Measurements from ENCODE around the gene C16orf87.
A peak's percentile ranks its signal among the peaks of the same experiment; 100 is the strongest.

Gene C16orf87

GRCh38 chr16:46854846-46855245 is 23.9 kb upstream of the C16orf87 start:
- Histone ChIP-seq H3K14ac (ENCODE audit: low read length in 2 of 2) (no peak overlapping the region), H3K36me3 (ENCODE audit: control insufficient read depth in 1 of 2, insufficient read depth in 2 of 2, low read depth in 1 of 2, low read length in 2 of 2) (no peaks in the 10 kb centered on the region), H3K27me3 (ENCODE audit: control insufficient read depth in 1 of 2, insufficient read depth in 1 of 2, low read length in 2 of 2) (no peaks in the 10 kb centered on the region), H3K79me1 (replicated peaks; ENCODE audit: low read length, poor library complexity, severe bottlenecking) (no peaks in the 10 kb centered on the region), H3K9me3 (ENCODE audit: control insufficient read depth, low read length) (no peaks in the 10 kb centered on the region), H2BK120ac (ENCODE audit: low read depth, low read length) (no peak overlapping the region), H2AFZ (ENCODE audit: low read depth, low read length) (no peak overlapping the region), H3K4me1 (ENCODE audit: control insufficient read depth, insufficient read depth, low read depth, low read length) (no peaks in the 10 kb centered on the region), H2AK5ac (ENCODE audit: low read length, severe bottlenecking) (no peak overlapping the region), H2BK12ac (ENCODE audit: low read length in 2 of 2) (no peak overlapping the region), H3K23ac (ENCODE audit: low read length in 2 of 2) (no peak overlapping the region), H4K8ac (ENCODE audit: low read length) (no peak overlapping the region), H4K91ac (ENCODE audit: low read length) (no peak overlapping the region), H3K4ac (ENCODE audit: low read depth in 1 of 2, low read length in 2 of 2) (no peak overlapping the region), H2BK15ac (ENCODE audit: low read depth, poor library complexity, severe bottlenecking) (no peak overlapping the region), H3K9ac (ENCODE audit: low read length) (no peak overlapping the region), H3K27ac (ENCODE audit: low read length, poor library complexity, severe bottlenecking) (no peak overlapping the region), H3K18ac (ENCODE audit: low read depth in 1 of 2, low read length in 2 of 2) (no peak overlapping the region), H3K4me2 (ENCODE audit: low read length, poor library complexity, severe bottlenecking) (no peak overlapping the region), H2BK5ac (ENCODE audit: low read depth, low read length, poor library complexity, severe bottlenecking) (no peak overlapping the region), H3K4me3 (ENCODE audit: insufficient read depth in 1 of 2, low read depth in 1 of 2, low read length in 2 of 2) (no peak overlapping the region)
- 72% methylated on average over 2 of the region's 2 CpGs for WGBS
- no peak for DNase-seq

- Histone ChIP-seq H3K27me3 (ENCODE audit: control insufficient read depth in 1 of 2, insufficient read depth in 1 of 2, low read length in 2 of 2) (peaks cover 0 to 4% of the 10 kb centered on the region in 2 experiments), H3K4ac (ENCODE audit: low read depth in 1 of 2, low read length in 2 of 2) (no peak overlapping the region), H2AK5ac (ENCODE audit: low read length, severe bottlenecking) (no peak overlapping the region), H3K4me3 (ENCODE audit: insufficient read depth in 1 of 2, low read depth in 1 of 2, low read length in 2 of 2) (no peak overlapping the region), H2AFZ (ENCODE audit: low read depth, low read length) (no peak overlapping the region), H2BK120ac (ENCODE audit: low read depth, low read length) (no peak overlapping the region), H2BK5ac (ENCODE audit: low read depth, low read length, poor library complexity, severe bottlenecking) (no peak overlapping the region), H3K9me3 (ENCODE audit: control insufficient read depth, low read length) (no peaks in the 10 kb centered on the region), H4K8ac (ENCODE audit: low read length) (no peak overlapping the region), H3K9ac (ENCODE audit: low read length) (no peak overlapping the region), H3K18ac (ENCODE audit: low read depth in 1 of 2, low read length in 2 of 2) (no peak overlapping the region), H2BK15ac (ENCODE audit: low read depth, poor library complexity, severe bottlenecking) (no peak overlapping the region), H3K36me3 (ENCODE audit: control insufficient read depth in 1 of 2, insufficient read depth in 2 of 2, low read depth in 1 of 2, low read length in 2 of 2) (no peaks in the 10 kb centered on the region), H4K91ac (ENCODE audit: low read length) (no peak overlapping the region), H3K79me1 (replicated peaks; ENCODE audit: low read length, poor library complexity, severe bottlenecking) (no peaks in the 10 kb centered on the region), H3K4me2 (ENCODE audit: low read length, poor library complexity, severe bottlenecking) (no peak overlapping the region), H3K4me1 (ENCODE audit: control insufficient read depth, insufficient read depth, low read depth, low read length) (peaks cover 2% of the 10 kb centered on the region), H3K23ac (ENCODE audit: low read length in 2 of 2) (no peak overlapping the region), H2BK12ac (ENCODE audit: low read length in 2 of 2) (no peak overlapping the region), H3K14ac (ENCODE audit: low read length in 2 of 2) (no peak overlapping the region), H3K27ac (ENCODE audit: low read length, poor library complexity, severe bottlenecking) (no peak overlapping the region)
- WGBS = 21% methylated on average over 5 of the region's 5 CpGs
- DNase-seq = peak; percentile 69
Measured at GRCh38 chr16:46853713-46854443, 22.9 kb upstream of the C16orf87 start.

- no peak overlapping the region for H3K27ac ChIP-seq (ENCODE audit: low read length, poor library complexity, severe bottlenecking)
- H2BK15ac ChIP-seq (ENCODE audit: low read depth, poor library complexity, severe bottlenecking) = no peak overlapping the region
- H3K4me3 ChIP-seq (ENCODE audit: insufficient read depth in 1 of 2, low read depth in 1 of 2, low read length in 2 of 2) = no peak overlapping the region
- no peak overlapping the region for H3K4me2 ChIP-seq (ENCODE audit: low read length, poor library complexity, severe bottlenecking)
- H3K79me1 ChIP-seq (replicated peaks; ENCODE audit: low read length, poor library complexity, severe bottlenecking) = no peaks in the 10 kb centered on the region
- DNase-seq = no peak
- peaks cover 0 to 4% of the 10 kb centered on the region in 2 experiments for H3K27me3 ChIP-seq (ENCODE audit: control insufficient read depth in 1 of 2, insufficient read depth in 1 of 2, low read length in 2 of 2)
- H2BK120ac ChIP-seq (ENCODE audit: low read depth, low read length) = no peak overlapping the region
- 69% methylated on average over 3 of the region's 3 CpGs for WGBS
- no peak overlapping the region for H2BK5ac ChIP-seq (ENCODE audit: low read depth, low read length, poor library complexity, severe bottlenecking)
- no peak overlapping the region for H3K14ac ChIP-seq (ENCODE audit: low read length in 2 of 2)
- no peak overlapping the region for H3K9ac ChIP-seq (ENCODE audit: low read length)
- H3K23ac ChIP-seq (ENCODE audit: low read length in 2 of 2) = no peak overlapping the region
- no peak overlapping the region for H3K4ac ChIP-seq (ENCODE audit: low read depth in 1 of 2, low read length in 2 of 2)
- H2BK12ac ChIP-seq (ENCODE audit: low read length in 2 of 2) = no peak overlapping the region
- H2AFZ ChIP-seq (ENCODE audit: low read depth, low read length) = no peak overlapping the region
- no peak overlapping the region for H4K8ac ChIP-seq (ENCODE audit: low read length)
- no peak overlapping the region for H4K91ac ChIP-seq (ENCODE audit: low read length)
- H3K18ac ChIP-seq (ENCODE audit: low read depth in 1 of 2, low read length in 2 of 2) = no peak overlapping the region
- no peak overlapping the region for H2AK5ac ChIP-seq (ENCODE audit: low read length, severe bottlenecking)
- H3K4me1 ChIP-seq (ENCODE audit: control insufficient read depth, insufficient read depth, low read depth, low read length) = peaks cover 2% of the 10 kb centered on the region
- H3K36me3 ChIP-seq (ENCODE audit: control insufficient read depth in 1 of 2, insufficient read depth in 2 of 2, low read depth in 1 of 2, low read length in 2 of 2) = no peaks in the 10 kb centered on the region
- no peaks in the 10 kb centered on the region for H3K9me3 ChIP-seq (ENCODE audit: control insufficient read depth, low read length)
Measured at GRCh38 chr16:46852130-46852529, 21.1 kb upstream of the C16orf87 start.

GRCh38 chr16:46850619-46851555 is 19.9 kb upstream of the C16orf87 start:
- Histone ChIP-seq H3K23ac (ENCODE audit: low read length in 2 of 2) (no peak overlapping the region), H3K36me3 (ENCODE audit: control insufficient read depth in 1 of 2, insufficient read depth in 2 of 2, low read depth in 1 of 2, low read length in 2 of 2) (no peaks in the 10 kb centered on the region), H2BK5ac (ENCODE audit: low read depth, low read length, poor library complexity, severe bottlenecking) (no peak overlapping the region), H4K91ac (ENCODE audit: low read length) (no peak overlapping the region), H3K18ac (ENCODE audit: low read depth in 1 of 2, low read length in 2 of 2) (no peak overlapping the region), H3K4me3 (ENCODE audit: insufficient read depth in 1 of 2, low read depth in 1 of 2, low read length in 2 of 2) (no peak overlapping the region), H2BK120ac (ENCODE audit: low read depth, low read length) (no peak overlapping the region), H4K8ac (ENCODE audit: low read length) (no peak overlapping the region), H3K4ac (ENCODE audit: low read depth in 1 of 2, low read length in 2 of 2) (no peak overlapping the region), H2BK15ac (ENCODE audit: low read depth, poor library complexity, severe bottlenecking) (no peak overlapping the region), H3K27ac (ENCODE audit: low read length, poor library complexity, severe bottlenecking) (no peak overlapping the region), H3K27me3 (ENCODE audit: control insufficient read depth in 1 of 2, insufficient read depth in 1 of 2, low read length in 2 of 2) (peaks cover 0 to 4% of the 10 kb centered on the region in 2 experiments), H2AFZ (ENCODE audit: low read depth, low read length) (no peak overlapping the region), H3K4me1 (ENCODE audit: control insufficient read depth, insufficient read depth, low read depth, low read length) (peaks cover 2% of the 10 kb centered on the region), H2AK5ac (ENCODE audit: low read length, severe bottlenecking) (no peak overlapping the region), H3K14ac (ENCODE audit: low read length in 2 of 2) (no peak overlapping the region), H2BK12ac (ENCODE audit: low read length in 2 of 2) (no peak overlapping the region), H3K4me2 (ENCODE audit: low read length, poor library complexity, severe bottlenecking) (no peak overlapping the region), H3K9ac (ENCODE audit: low read length) (no peak overlapping the region), H3K79me1 (replicated peaks; ENCODE audit: low read length, poor library complexity, severe bottlenecking) (no peaks in the 10 kb centered on the region), H3K9me3 (ENCODE audit: control insufficient read depth, low read length) (no peaks in the 10 kb centered on the region)
- WGBS = 83% methylated on average over 4 of the region's 5 CpGs
- DNase-seq = no peak
